Stimulated activated CD8-positive, alpha-beta memory T cell treated with anti-CD3 and anti-CD28 coated beads, Interleukin-15, amount 100 ng/mL, for 48 hours (primary cell): ENCODE results near the gene GRID2.

ENCODE experiments used
- DNase-seq, 2 donors: peaks; one replicate each; pipeline ENCODE4 v3.0.0-alpha.2; 2020; ENCODE audit warnings: low read depth in 2 of 2

Gene GRID2

GRCh38 chr4:93809773-93810172, 1506.0 kb downstream of the GRID2 start:
- DNase-seq, result no peak

- DNase-seq, result no peak
These were observed 1506.7 kb downstream of the GRID2 start for GRCh38 chr4:93810340-93810992.

GRCh38 chr4:93813092-93813491, 1509.3 kb downstream of the GRID2 start:
- no peak for DNase-seq

GRCh38 chr4:93814141-93814540, 1510.4 kb downstream of the GRID2 start:
- no peak for DNase-seq

- DNase-seq, result no peak
These were observed 1511.0 kb downstream of the GRID2 start for GRCh38 chr4:93814722-93815121.
